SK-N-SH (cell line): ENCODE measurements around the gene BBX. TPM values are rescaled to one million over a fixed set of nuclear protein-coding genes. Genes with fewer than 3 reads are reported as not detected.

ENCODE experiments used
- CTCF ChIA-PET: fragments of 300-600, 350-600 bp; formaldehyde crosslinking; extraction: SDS; loops from one replicate; lab custom pipeline; 2021; lab: Yijun Ruan, JAX
- POLR2A ChIA-PET: fragments of 350-600 bp; sonication (Branson Sonifier 250); formaldehyde crosslinking; extraction: SDS; loops from one replicate; lab custom pipeline; 2020; ENCODE audit warnings: antibody characterized with exemption, inconsistent platforms; lab: Yijun Ruan, JAX
- DNase-seq: peaks from one replicate; pipeline ENCODE4 v3.0.0; 2012
- H2AFZ ChIP-seq: fragments of 200-600 bp; sonication (generic); 2 replicates; pipeline ENCODE4 v1.8.1; 2016; ENCODE audit warnings: antibody characterized with exemption, mild to moderate bottlenecking, low read depth
- H3F3A ChIP-seq: fragments of 200-600 bp; sonication (generic); replicated peaks from 2 replicates; pipeline ENCODE3; 2016; ENCODE audit warnings: antibody characterized with exemption, mild to moderate bottlenecking; ENCODE audit not compliant: insufficient read depth
- H3K27ac ChIP-seq, 2 experiments: fragments of 200-500 bp in 1 of 2; fragments of 200-600 bp in 1 of 2; sonication (Bioruptor generic) in 1 of 2; sonication (generic), shearing (Covaris generic) in 1 of 2; 2 replicates each; pipeline versions ENCODE4 v1.5.1 to v1.6.1; 2014 to 2016; ENCODE audit warnings: low read depth in 2 of 2, inconsistent platforms in 1 of 2, low read length in 1 of 2, mild to moderate bottlenecking in 1 of 2, mixed read lengths in 1 of 2
- H3K27me3 ChIP-seq: fragments of 200-600 bp; sonication (generic), shearing (Covaris generic); 2 replicates; pipeline ENCODE4 v1.6.1; 2016; ENCODE audit warnings: mixed run types; ENCODE audit not compliant: insufficient read depth
- H3K36me3 ChIP-seq, 2 experiments: fragments of 200-500 bp in 1 of 2; fragments of 200-600 bp in 1 of 2; sonication (Bioruptor generic) in 1 of 2; sonication (generic) in 1 of 2; replicated peaks in 1 of 2; 2 replicates each; pipeline versions ENCODE3 to v1.5.1; 2014 to 2016; ENCODE audit warnings: low read length in 1 of 2, mild to moderate bottlenecking in 1 of 2; ENCODE audit not compliant: insufficient read depth in 2 of 2, control insufficient read depth in 1 of 2
- H3K4me1 ChIP-seq, 2 experiments: fragments of 200-500 bp in 1 of 2; fragments of 200-600 bp in 1 of 2; sonication (Bioruptor generic) in 1 of 2; sonication (generic), shearing (Covaris generic) in 1 of 2; 2 replicates each; pipeline versions ENCODE4 v1.5.1 to v1.6.1; 2014 to 2016; ENCODE audit warnings: low read depth in 1 of 2, low read length in 1 of 2, mixed run types in 1 of 2; ENCODE audit not compliant: insufficient read depth in 2 of 2, control insufficient read depth in 1 of 2
- H3K4me2 ChIP-seq: fragments of 200-600 bp; sonication (generic), shearing (Covaris generic); 2 replicates; pipeline ENCODE4 v1.6.1; 2017; ENCODE audit warnings: mixed run types
- H3K4me3 ChIP-seq, 2 experiments: fragments of 200-500 bp in 1 of 2; fragments of 200-600 bp in 1 of 2; sonication (Bioruptor generic) in 1 of 2; sonication (generic), shearing (Covaris generic) in 1 of 2; 2 replicates each; pipeline versions ENCODE4 v1.5.1 to v1.8.1; 2014 to 2016; ENCODE audit warnings: low read depth in 2 of 2, inconsistent platforms in 1 of 2, low read length in 1 of 2, mild to moderate bottlenecking in 1 of 2, mixed read lengths in 1 of 2, moderate library complexity in 1 of 2
- H3K79me2 ChIP-seq: fragments of 200-600 bp; sonication (generic); 2 replicates; pipeline ENCODE4 v1.8.1; 2017; ENCODE audit warnings: mild to moderate bottlenecking; ENCODE audit not compliant: insufficient read depth
- H3K9ac ChIP-seq: fragments of 200-600 bp; sonication (generic); 2 replicates; pipeline ENCODE4 v1.6.1; 2017; ENCODE audit warnings: mixed run types
- H3K9me2 ChIP-seq: fragments of 200-600 bp; sonication (generic); 2 replicates; pipeline ENCODE4 v1.6.1; 2017; ENCODE audit warnings: mixed run types
- H3K9me3 ChIP-seq: fragments of 200-600 bp; sonication (generic); 2 replicates; pipeline ENCODE4 v1.6.1; 2017; ENCODE audit warnings: mixed run types, mild to moderate bottlenecking, moderate library complexity
- H4K20me1 ChIP-seq: fragments of 200-600 bp; sonication (generic); 2 replicates; pipeline ENCODE4 v1.6.1; 2017; ENCODE audit warnings: mild to moderate bottlenecking, mixed run types; ENCODE audit not compliant: insufficient read depth
- EP300 ChIP-seq, 2 experiments: IDR thresholded peaks; 2 replicates each; pipeline versions ENCODE4 v1.4.0 to v1.6.1; 2012; ENCODE audit warnings: borderline replicate concordance in 1 of 2, low read depth in 1 of 2, low read length in 1 of 2
- GABPA ChIP-seq: IDR thresholded peaks from 2 replicates; pipeline ENCODE4 v1.4.0; 2012; ENCODE audit warnings: low read depth, mild to moderate bottlenecking
- JUND ChIP-seq: IDR thresholded peaks from 2 replicates; pipeline ENCODE4 v1.4.0; 2012
- MEF2A ChIP-seq: IDR thresholded peaks from 2 replicates; pipeline ENCODE4 v1.4.0; 2012; ENCODE audit warnings: low read depth, borderline replicate concordance
- PBX3 ChIP-seq: IDR thresholded peaks from 2 replicates; pipeline ENCODE4; 2012
- RAD21 ChIP-seq: IDR thresholded peaks from 2 replicates; pipeline ENCODE4 v1.6.1; 2012; ENCODE audit warnings: mild to moderate bottlenecking, low read length
- RFX5 ChIP-seq: IDR thresholded peaks from 2 replicates; pipeline ENCODE4 v1.6.1; 2012; ENCODE audit warnings: mild to moderate bottlenecking, improper control_type of control experiment, low read length
- RXRA ChIP-seq: IDR thresholded peaks from 2 replicates; pipeline ENCODE4 v1.4.0; 2012; ENCODE audit warnings: low read depth, mild to moderate bottlenecking, borderline replicate concordance
- USF1 ChIP-seq: IDR thresholded peaks from 2 replicates; pipeline ENCODE4 v1.4.0; 2012; ENCODE audit warnings: low read depth, borderline replicate concordance
- USF2 ChIP-seq: fragments of 150-350 bp; IDR thresholded peaks from 2 replicates; pipeline ENCODE4 v1.6.1; 2017; ENCODE audit warnings: antibody characterized with exemption, low read length, low read depth, borderline replicate concordance
- YY1 ChIP-seq: IDR thresholded peaks from 2 replicates; pipeline ENCODE4 v1.4.0; 2012; ENCODE audit warnings: low read depth, mild to moderate bottlenecking
- ZBTB33 ChIP-seq: IDR thresholded peaks from 2 replicates; pipeline ENCODE4 v1.4.0; 2012; ENCODE audit warnings: low read depth, borderline replicate concordance
- WGBS: methylation state at CpG from one replicate; pipeline ENCODE4 v1.1.6; 2017; ENCODE audit warnings: low lambda C conversion rate; 5-methylcytosine and 5-hydroxymethylcytosine counted together
- polyA plus RNA-seq, 3 experiments: library from polyadenylated mRNA; depleted of rRNA; stranded (reverse); fragments of >200 nt; gene quantifications; 2 replicates each; pipeline ENCODE4 v1.2.3, GENCODE V29; 2012

BBX gene
- polyA plus RNA-seq, 1 of the 3 experiments (the other 2 are of a cell fraction) = 14.2 TPM

- peaks cover 7 to 21% of the 10 kb centered on the region in 2 experiments; a peak in 3 of 4 replicates for H3K4me1 ChIP-seq
- peak overlapping the region in 1 of 2 experiments; percentile 25; a peak in 2 of 4 replicates for H3K27ac ChIP-seq
- no peaks in the 10 kb centered on the region for H3K79me2 ChIP-seq
- POLR2A ChIA-PET = no interaction called here
- H4K20me1 ChIP-seq = no peaks in the 10 kb centered on the region
- no peak overlapping the region for H3K4me2 ChIP-seq
- CTCF ChIA-PET = interaction anchor here (0.6 to 7.6 kb wide), 6 partner anchors 18 to 580 kb away, joined by 3 to 72 read pairs (median 3); no protein-coding TSS in a partner anchor
- DNase-seq = no peak
- H3K27me3 ChIP-seq = no peaks in the 10 kb centered on the region
- H3F3A ChIP-seq = peaks cover 4% of the 10 kb centered on the region
- H3K36me3 ChIP-seq = no peaks in the 10 kb centered on the region
- H3K9me2 ChIP-seq = no peaks in the 10 kb centered on the region
- TF ChIP-seq EP300 (IDR thresholded peaks at IDR 0.05; ENCODE audit: borderline replicate concordance in 1 of 2, low read depth in 1 of 2, low read length in 1 of 2) (no peak), PBX3 (no peak), RFX5 (no peak), ZBTB33 (no peak), RXRA (no peak), GABPA (no peak), YY1 (no peak), USF2 (no peak), JUND (no peak), MEF2A (no peak), USF1 (no peak), RAD21 (no peak)
- no peak overlapping the region for H3K4me3 ChIP-seq
- 25% methylated on average over 2 of the region's 2 CpGs for WGBS
- no peak overlapping the region for H3K9ac ChIP-seq
- no peaks in the 10 kb centered on the region for H3K9me3 ChIP-seq
- no peak overlapping the region for H2AFZ ChIP-seq
These were observed 135.2 kb downstream of the BBX start for GRCh38 chr3:107657971-107658370.
